Measurements from ENCODE around the gene NME2.
"Not testable (repeated sequence)": the region's sequence is repeated elsewhere in the genome, so short reads cannot be mapped to it uniquely, and the experiment has no call there.

The NME2 gene

GRCh38 chr17:51166198-51166986 is at the start of gene NME2:
NME2 (plus strand) TSS chr17:51166411; CDS start chr17:51166831, 420 bp downstream.
- peak; percentile 96 for DNase-seq (ENCODE audit: low spot score)

GRCh38 chr17:51118330-51119195 is 47.6 kb upstream of the NME2 start:
- DNase-seq (ENCODE audit: low spot score), result no peak

GRCh38 chr17:51119415-51120356 is 46.5 kb upstream of the NME2 start:
- DNase-seq (ENCODE audit: low spot score), result peak; percentile 79

- DNase-seq (ENCODE audit: low spot score), result no peak
These were observed 45.9 kb upstream of the NME2 start for GRCh38 chr17:51120357-51120738.

GRCh38 chr17:51120739-51121619 is 45.2 kb upstream of the NME2 start, which contains the start of gene SPAG9:
SPAG9 (minus strand) TSS chr17:51120868; CDS start chr17:51120656, 212 bp downstream.
- peak; percentile 97 for DNase-seq (ENCODE audit: low spot score)

GRCh38 chr17:51121620-51122472 is 44.4 kb upstream of the NME2 start:
- DNase-seq (ENCODE audit: low spot score), result peak; percentile 76

GRCh38 chr17:51122473-51123115 is 43.6 kb upstream of the NME2 start:
- DNase-seq (ENCODE audit: low spot score), result not testable (repeated sequence)

- DNase-seq (ENCODE audit: low spot score), result no peak
These were observed 41.3 kb upstream of the NME2 start for GRCh38 chr17:51124640-51125503.

- DNase-seq (ENCODE audit: low spot score), result no peak
These were observed 38.1 kb upstream of the NME2 start for GRCh38 chr17:51128076-51128475.

GRCh38 chr17:51132964-51133319 is 33.3 kb upstream of the NME2 start:
- DNase-seq (ENCODE audit: low spot score), result no peak

GRCh38 chr17:51133365-51133764 is 32.8 kb upstream of the NME2 start:
- DNase-seq (ENCODE audit: low spot score), result no peak

GRCh38 chr17:51135956-51136355 is 30.3 kb upstream of the NME2 start:
- DNase-seq (ENCODE audit: low spot score), result no peak

GRCh38 chr17:51142597-51142996 is 23.6 kb upstream of the NME2 start:
- DNase-seq (ENCODE audit: low spot score), result no peak

- no peak for DNase-seq (ENCODE audit: low spot score)
These were observed 21.8 kb upstream of the NME2 start for GRCh38 chr17:51144266-51145022.

- DNase-seq (ENCODE audit: low spot score), result no peak
These were observed 18.6 kb upstream of the NME2 start for GRCh38 chr17:51147650-51148049.

- no peak for DNase-seq (ENCODE audit: low spot score)
These were observed 17.0 kb upstream of the NME2 start for GRCh38 chr17:51149163-51149562.

GRCh38 chr17:51150932-51151331 is 15.3 kb upstream of the NME2 start:
- DNase-seq (ENCODE audit: low spot score), result no peak

- DNase-seq (ENCODE audit: low spot score), result peak; percentile 51
These were observed 13.4 kb upstream of the NME2 start for GRCh38 chr17:51152766-51153209.
